Measurements from ENCODE around the gene COMMD3.
A peak's percentile ranks its signal among the peaks of the same experiment; 100 is the strongest.

Gene COMMD3

DNA sequence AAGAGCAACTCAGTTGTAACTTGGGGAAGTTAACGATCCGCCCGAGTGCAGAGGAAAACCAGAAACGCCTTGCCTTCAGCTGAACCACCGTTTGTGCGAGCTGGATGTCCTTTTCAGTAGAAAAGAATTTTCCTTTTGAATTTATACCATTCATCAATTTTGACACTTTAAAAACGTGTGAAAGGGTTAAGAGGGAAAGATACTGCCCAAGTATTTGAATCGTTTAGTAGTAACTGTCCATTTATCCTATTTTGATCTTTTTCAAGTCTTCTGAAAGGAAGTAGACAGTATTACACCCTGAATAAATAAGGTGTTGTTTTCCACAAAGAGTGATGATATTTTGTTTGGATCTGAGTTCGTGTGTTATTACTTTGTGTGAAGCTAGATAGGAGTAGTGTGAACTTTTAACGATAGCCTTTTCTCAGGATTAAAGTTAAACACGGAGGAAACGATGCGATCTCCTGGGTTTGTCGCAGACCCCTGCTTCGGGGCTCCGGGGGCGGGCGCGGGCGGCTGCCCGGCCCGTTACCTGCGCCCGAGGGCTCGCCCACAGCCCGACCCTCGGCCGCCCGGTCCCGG is 3.9 kb downstream of the COMMD3 start:
- no peak for DNase-seq (ENCODE audit: low read depth)

DNA sequence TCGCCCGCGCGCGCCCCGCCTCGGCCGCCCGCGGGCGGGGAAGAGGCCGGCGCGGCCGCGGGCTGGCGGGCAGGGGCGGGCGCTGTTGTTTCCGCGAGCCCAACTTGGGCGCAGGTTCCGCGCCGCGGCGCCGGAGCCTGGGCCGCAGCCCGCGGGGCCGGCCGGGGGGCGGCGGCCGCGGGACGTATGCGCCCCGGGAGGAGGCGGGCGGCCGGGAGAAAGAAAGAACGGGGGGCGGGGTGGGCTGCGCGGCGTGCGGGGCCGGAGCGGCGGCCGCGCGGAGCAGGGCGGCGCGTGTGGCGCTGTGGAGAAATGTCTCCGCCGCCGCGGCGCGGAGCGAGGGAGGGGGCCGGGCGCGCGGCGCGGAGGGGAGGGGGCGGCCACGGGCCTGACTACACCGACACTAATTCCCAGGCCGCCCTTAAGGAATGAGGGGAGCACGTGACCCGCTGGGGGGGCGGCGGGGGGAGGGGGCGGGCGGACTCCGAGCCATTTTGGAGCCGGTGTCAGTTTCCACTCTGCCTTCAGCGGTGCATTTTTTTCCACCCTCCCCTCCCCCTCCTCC is 4.5 kb downstream of the COMMD3 start, which contains the start of gene BMI1:
BMI1 (plus strand) TSS at position 509 of the 565 bp plus-strand sequence. CDS start 5,351 bp downstream, outside the sequence.
- no peak for DNase-seq (ENCODE audit: low read depth)

DNA sequence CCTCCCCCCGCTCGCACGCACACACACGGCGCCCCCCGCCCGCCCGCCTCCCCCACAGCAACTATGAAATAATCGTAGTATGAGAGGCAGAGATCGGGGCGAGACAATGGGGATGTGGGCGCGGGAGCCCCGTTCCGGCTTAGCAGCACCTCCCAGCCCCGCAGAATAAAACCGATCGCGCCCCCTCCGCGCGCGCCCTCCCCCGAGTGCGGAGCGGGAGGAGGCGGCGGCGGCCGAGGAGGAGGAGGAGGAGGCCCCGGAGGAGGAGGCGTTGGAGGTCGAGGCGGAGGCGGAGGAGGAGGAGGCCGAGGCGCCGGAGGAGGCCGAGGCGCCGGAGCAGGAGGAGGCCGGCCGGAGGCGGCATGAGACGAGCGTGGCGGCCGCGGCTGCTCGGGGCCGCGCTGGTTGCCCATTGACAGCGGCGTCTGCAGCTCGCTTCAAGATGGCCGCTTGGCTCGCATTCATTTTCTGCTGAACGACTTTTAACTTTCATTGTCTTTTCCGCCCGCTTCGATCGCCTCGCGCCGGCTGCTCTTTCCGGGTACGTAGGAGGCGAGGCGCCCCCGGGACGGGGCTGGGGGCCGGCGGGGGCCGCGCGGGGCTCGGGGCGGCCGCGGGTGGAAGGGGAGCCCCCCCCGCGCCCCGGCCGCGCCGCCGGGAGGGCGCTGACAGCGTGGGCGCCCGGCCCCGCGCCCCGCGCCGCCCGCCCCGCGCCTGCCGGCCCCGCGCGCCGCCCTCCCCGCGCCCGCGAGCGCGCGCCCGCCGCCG is 5.2 kb downstream of the COMMD3 start:
- peak; percentile 36 for DNase-seq (ENCODE audit: low read depth)

DNA sequence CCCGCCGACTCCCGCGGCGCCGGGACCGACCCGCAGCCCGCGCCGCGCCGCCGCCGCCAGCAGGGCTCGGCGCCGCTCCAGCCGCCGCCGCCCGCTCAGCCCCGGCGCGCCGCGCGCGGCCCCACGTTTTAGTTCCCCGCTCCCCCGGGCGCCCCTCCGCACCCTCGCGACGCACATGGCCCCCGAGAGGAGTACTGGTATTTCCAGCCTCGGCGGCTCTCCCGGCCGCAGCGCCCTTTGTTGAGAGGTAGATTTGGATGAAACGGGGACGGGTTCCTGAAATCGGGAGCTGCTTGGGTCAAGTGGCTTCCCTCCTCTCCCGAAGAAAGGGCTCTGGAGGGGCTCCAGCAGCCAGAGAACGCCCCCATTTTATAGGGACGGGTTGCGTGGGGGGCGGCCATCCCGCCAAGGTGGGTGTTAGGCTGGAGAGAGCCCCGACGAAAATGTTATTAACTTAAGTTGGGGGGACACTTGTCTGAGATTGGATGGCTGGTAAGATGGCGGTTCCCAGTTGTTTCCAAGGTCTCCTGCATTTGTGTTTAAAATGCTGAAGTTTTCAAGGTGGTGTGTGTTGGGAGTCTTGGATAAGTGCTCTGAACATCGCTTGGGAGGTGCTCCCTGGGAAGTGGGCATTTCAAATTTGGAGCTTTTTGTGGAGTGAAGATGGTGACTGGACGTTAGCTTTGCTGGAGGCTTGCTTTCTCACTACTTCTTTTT is 5.9 kb downstream of the COMMD3 start:
- no peak for DNase-seq (ENCODE audit: low read depth)

DNA sequence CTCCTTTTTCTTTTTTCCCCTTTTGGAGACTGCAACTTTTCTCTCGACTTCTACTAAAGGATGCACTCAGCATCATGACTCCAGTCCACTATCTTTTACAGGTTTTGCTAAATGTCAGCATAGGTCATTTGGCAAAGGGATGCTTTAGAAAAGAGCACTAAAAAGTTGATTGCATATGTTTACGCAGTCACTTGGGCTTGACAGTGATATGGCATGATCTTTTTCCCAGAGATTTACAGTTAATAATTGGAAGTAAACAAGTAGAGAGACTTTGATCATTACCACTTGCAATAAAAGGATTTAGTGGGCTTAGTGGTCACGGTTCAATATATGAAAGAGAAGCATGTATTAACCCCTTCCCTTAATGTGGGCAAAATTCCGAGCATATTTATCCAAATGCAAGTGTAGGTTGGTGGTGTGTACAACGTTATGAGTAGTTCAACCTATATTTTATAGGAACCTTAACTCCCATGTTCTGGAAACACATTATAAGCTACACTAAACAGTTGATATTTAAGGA is 6.5 kb downstream of the COMMD3 start:
- no peak for DNase-seq (ENCODE audit: low read depth)

DNA sequence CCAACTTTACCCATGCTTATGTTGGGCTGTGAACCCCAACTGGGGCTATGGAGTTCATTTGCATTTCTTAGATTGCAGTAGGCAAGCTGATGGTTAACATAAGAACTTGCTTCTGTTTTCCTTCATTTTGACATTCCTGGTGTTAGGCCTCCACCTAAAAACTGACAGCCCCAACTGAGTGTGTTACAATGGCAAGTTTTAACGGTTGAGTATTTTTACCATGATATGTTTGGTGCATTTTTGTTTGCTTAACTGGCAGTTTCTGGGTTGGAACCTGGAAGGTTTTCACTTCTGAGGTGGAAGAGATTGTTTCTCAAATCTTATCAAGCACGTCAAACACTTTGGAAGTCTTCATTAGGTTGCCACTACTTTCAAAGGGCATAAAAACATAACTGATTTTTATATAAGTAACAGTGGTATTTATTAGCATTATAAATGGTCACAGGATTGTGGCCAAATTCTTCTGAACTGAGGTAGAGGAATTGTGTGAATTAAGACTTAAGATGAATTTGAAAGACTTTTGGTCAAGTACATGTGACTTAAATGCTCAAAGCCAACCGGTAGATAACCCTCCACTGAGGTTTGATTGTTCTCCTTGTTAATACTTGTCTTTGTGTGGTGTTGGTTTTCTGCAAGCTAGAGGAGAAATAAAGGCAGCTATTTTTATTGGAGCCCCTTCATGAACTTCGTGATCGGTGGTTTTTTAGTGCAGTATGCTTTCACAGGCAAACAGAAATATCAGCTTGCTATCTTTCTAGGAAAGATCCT is 7.5 kb downstream of the COMMD3 start:
- DNase-seq (ENCODE audit: low read depth) = no peak

DNA sequence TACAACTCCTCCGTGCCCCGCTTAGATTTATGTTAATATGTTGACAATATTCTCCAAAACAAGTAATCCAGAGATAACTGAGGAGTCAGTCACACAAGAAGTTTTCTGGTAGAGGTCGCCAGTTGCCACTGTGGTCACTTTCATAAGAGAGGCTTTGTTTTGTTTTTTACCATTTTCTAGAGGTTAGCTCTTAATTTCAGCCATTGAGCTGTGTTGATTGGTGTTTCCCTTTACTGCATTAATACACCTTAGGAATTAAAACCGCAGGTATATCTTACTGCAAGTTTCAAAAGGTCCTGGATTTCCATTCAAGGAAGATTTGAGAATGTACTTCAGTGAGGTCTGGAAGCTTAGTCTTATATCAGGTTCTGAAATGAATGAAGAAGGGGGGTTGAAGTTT is 8.2 kb downstream of the COMMD3 start:
- no peak for DNase-seq (ENCODE audit: low read depth)

DNA sequence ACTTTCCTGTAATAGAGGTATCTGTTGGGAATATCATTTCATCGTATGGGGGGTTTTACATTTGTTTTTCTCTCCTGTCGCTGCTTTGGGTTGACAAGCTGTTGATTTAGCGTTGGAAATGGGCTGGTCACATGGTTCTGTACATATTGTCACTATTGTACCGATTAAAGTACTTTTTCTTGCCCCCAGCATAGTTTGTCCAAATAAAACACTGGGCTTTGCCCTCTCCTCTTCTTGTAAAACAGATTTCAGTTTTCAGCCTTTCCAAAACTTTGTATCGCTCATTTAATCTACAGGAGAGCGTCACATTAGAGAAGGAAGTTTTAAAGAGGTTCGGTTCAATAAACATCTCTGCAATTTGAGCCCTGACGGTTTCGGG is 8.7 kb downstream of the COMMD3 start:
- no peak for DNase-seq (ENCODE audit: low read depth)

DNA sequence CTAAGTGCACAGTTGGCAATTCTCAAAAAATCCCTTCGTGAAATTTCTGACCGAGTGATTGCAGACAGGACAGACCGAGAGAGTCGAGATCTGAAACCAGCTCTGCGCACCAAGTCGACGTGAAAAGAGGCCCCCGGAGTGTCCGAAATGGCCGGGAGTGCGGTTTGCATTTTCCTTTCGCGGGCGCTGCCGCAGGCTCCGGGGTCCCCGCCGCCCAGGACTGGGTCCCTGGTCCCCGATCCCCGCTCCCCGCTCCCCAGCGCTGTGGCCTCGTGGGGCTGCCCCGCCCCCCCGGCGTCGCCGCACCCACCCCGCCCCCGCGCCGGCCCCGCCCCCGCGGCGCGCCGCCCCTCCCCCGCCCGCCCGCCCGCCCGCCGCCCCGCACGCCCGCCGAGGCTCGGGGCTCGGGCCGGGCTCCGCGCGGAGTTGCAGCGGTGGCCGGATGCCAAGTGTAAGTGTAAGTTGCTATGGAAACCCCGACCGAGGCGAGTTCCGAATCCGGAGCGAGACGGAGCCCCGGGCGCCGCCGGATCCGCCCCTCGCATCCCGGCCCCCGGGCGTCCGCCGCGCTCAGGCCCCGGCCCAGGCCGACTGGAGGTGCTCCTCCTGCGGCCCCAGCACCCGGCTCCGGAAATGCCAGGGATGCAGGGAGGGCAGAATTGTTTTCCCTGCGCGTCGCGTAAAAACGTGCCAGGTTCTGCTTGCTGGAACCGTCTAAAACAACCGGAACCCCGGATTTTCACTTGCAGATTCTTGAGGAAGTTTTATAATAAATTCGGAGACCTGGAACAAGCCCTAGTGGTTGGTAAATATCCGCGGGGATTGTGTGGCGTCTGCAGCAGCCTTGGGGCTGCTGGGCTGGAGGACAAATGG is 9.3 kb downstream of the COMMD3 start:
- DNase-seq (ENCODE audit: low read depth) = no peak

DNA sequence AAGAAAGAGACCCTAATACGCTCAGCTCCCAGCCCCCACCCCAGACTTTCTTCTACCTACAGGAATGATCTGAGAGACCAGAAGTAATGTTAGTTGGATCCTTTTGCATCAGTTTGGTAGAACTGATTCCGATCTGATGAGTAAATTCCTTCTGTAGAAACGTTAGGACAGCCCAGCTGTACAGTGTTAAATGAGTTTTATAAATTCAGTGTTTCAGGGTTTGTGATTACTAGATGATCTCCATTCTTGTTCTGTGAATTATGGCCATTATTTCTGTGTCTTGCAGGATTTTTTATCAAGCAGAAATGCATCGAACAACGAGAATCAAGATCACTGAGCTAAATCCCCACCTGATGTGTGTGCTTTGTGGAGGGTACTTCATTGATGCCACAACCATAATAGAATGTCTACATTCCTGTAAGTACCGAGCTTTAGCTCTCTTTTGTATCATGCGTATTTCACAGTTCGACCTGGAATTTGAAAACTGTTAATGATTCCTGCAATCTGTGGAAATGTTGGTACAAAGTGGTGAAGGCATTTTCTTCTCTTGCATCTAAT is 10.0 kb downstream of the COMMD3 start:
- DNase-seq (ENCODE audit: low read depth) = no peak

DNA sequence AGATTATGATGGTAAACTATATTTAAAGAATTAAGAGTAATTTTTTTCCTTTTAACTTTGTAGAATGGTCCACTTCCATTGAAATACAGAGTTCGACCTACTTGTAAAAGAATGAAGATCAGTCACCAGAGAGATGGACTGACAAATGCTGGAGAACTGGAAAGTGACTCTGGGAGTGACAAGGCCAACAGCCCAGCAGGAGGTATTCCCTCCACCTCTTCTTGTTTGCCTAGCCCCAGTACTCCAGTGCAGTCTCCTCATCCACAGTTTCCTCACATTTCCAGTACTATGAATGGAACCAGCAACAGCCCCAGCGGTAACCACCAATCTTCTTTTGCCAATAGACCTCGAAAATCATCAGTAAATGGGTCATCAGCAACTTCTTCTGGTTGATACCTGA is 13.0 kb downstream of the COMMD3 start:
- no peak for DNase-seq (ENCODE audit: low read depth)

DNA sequence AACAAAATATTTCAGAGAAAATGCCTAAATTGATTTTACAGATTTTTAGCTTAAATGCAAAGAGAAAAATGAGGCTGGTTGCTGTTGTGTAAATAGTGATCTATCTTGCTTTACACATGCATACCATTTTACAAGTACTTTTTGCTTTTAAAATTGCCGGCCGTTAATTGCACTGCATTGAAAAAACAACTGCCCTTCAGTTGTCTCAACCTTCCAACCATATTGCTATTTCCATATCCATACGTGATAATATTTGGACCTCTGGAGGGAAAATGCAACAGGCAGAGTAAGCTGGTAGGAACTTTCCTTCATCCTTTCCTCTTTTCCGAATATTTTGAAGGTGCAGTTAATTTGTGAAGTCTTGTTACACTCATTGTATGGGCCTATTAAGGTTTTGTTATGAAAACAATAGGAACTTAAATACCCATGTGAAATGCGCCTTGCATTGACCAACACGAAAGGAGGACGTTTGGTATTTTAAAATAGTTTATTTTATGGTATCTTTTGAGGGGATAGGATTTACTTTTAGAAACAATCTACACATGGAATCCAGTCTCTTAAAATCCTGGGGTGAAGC is 16.0 kb downstream of the COMMD3 start:
- no peak for DNase-seq (ENCODE audit: low read depth)

DNA sequence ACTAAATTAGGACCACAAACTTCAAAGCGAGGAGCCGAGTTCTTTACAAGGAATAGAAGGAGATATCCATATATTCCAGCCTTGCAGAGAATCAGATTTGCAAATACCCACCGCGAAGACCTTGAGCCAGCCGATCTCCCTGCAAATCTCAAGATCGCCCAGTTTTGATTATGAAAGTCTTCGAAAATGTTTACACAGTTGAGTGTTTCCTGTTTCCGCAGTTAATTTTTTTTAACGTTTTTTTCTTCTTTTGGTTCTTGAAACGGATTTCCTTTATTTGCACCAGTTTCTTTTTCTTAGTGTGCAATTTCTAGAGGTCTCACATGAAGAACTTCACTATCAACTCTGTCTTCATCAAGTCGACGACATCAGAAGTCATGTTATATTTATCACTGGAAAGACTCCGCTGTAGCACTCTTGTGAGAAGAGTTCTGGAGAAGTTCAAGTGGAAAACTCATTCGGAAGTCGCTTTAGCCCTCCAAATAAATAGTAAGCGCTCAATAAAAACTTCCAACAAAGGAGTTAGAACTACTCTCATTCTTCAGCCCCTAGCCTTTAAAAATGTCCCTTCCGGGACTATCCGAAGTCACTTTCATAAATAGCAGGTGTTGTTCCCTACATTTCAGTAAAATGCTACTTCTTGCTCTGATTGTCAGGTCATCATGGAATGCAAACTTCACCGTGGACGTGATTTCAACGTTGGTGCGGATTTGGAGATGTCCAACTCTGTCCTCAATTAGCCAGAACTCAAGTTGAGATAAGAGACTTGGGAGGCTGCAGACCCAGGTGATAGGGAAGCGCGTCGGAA is 17.2 kb downstream of the COMMD3 start:
- DNase-seq (ENCODE audit: low read depth) = no peak

DNA sequence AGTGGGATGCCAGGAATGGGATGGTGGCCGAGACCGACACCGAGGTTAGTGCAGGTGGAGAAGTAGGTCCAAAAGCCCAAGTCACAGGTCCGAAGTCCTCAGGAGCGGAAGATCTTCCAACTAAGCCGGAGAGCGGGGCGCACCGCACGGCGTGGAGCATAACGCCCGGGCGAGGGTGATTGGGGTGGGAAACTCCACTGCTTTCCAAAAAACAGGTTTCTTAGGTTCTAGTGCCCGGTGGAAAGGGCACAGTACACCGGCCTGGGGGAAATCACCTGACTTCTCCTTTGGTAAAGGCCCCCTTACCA is 17.7 kb downstream of the COMMD3 start:
- DNase-seq (ENCODE audit: low read depth) = no peak

DNA sequence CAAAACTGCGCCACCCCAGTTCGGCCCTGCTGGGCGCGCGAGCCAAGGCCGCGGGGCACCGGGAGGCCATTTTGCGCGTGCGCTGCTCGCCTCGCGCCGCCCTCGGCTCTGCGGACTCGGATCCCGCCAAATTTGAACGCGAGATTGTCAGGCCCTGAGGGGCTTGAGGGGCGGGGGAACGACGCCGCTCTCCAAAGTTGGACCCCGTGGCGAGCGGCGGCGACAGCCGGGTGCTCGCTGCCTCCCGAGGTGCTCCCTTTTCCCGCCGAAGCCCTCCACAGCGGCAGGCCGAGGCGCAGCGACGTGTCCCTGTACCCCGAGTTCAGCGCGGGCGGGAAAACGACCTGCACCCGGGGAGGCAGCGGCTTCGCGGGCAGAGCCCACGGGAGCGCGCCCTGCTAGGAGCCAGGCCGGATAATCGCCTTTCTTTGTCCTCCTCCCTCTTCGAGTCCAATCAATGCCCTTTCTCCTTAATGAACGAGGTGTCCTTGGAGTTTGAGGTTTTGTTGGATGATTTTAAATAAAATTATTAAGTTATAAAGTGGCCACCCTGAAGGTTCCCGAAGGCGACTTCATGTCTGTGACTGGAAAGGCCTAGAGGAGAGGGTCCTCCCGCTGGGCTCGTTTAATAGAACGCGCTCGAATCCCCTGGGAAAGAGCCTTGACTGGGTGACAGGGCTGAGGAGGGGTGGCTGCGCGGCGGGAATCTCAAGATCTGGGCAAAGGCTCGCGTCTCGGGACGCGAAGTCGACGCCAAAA is 18.4 kb downstream of the COMMD3 start:
- no peak for DNase-seq (ENCODE audit: low read depth)

DNA sequence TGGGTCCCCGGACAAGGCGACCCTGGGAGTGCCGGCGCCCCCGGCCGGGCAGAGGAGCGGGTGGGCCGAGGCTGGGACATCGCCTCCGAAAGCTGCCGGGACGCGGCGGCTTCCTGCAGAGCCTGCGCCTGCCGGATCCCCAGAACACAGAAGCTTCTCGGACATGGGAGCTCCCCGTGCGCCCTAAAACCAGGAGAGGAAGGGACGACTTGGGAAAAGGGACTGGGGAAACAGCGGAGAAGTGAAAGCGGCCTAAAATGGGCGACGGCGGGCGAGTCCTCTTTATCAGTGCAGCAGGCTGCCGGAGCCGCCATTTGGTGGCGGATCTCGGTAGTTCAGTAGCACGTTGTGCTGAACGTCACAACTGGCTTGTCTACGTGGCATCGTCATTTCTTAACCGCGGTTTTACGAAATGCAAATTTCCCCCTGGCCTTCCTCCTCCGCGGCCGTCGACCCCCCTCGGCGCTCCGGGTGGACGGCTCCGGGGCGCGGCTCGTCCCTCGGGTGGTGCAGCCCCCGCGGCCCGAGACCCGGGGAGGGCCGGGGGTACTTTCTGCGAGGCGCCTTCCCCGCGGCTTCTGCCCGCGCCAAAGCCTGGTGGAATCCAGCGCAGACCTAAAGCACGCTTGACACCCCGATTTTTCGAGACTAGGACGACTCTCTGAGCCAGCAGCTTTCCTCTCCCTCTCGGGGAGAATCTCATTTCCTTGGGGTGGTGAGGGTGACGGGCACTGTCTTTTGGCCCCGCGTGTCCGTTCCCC is 19.2 kb downstream of the COMMD3 start:
- no peak for DNase-seq (ENCODE audit: low read depth)

DNA sequence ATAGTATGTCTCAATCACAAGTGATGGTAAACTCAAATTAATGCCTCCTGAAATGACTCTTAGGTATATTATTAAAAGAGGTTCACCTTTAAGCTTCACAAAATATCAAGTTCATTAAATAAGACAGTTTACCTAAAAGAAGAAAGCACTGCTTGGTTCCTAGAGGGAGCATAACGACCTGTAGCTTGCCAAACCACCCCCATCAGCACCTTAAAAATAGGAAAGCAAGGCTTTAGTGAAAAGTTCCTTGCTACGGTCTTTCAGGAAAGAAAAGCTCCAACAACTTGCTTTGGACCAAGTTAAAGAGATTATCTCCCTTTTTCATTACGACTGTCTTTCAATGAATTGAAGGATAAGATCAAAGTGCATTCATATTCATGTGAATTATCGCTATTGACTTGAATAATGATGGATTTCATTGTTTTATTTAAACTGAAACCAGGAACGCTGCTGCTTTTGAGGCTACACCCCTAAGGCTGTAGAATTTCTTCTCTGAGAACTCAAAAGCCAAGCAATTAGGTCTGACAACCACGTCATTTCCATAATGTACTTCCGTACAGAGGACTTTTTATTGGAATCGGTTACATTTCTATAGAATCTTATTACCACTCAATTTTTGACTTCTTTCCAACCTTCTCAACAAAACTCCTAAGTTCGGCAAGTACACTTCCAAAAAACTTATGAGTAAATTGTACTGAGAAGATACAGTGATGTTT is 22.2 kb downstream of the COMMD3 start:
- DNase-seq (ENCODE audit: low read depth) = no peak

All from CMK (cell line).